Measurements from ENCODE around the gene NRCAM.

Gene NRCAM

GRCh38 chr7:108498481-108498880 lies 42.2 kb upstream of the NRCAM start:
- Histone ChIP-seq H2AFZ (ENCODE audit: low read depth, low read length) (no peak overlapping the region), H3K27ac (ENCODE audit: low read length, poor library complexity, severe bottlenecking) (no peak overlapping the region), H3K9me3 (ENCODE audit: control insufficient read depth, low read length) (no peaks in the 10 kb centered on the region), H2BK15ac (ENCODE audit: low read depth, poor library complexity, severe bottlenecking) (no peak overlapping the region), H4K8ac (ENCODE audit: low read length) (no peak overlapping the region), H3K23ac (ENCODE audit: low read length in 2 of 2) (no peak overlapping the region), H4K91ac (ENCODE audit: low read length) (no peak overlapping the region), H3K14ac (ENCODE audit: low read length in 2 of 2) (no peak overlapping the region), H2BK5ac (ENCODE audit: low read depth, low read length, poor library complexity, severe bottlenecking) (no peak overlapping the region), H2BK120ac (ENCODE audit: low read depth, low read length) (no peak overlapping the region), H2BK12ac (ENCODE audit: low read length in 2 of 2) (no peak overlapping the region), H2AK5ac (ENCODE audit: low read length, severe bottlenecking) (no peak overlapping the region), H3K4me2 (ENCODE audit: low read length, poor library complexity, severe bottlenecking) (no peak overlapping the region), H3K4me3 (ENCODE audit: insufficient read depth in 1 of 2, low read depth in 1 of 2, low read length in 2 of 2) (no peak overlapping the region), H3K36me3 (ENCODE audit: control insufficient read depth in 1 of 2, insufficient read depth in 2 of 2, low read depth in 1 of 2, low read length in 2 of 2) (peaks cover 3 to 63% of the 10 kb centered on the region in 2 experiments), H3K18ac (ENCODE audit: low read depth in 1 of 2, low read length in 2 of 2) (no peak overlapping the region), H3K27me3 (ENCODE audit: control insufficient read depth in 1 of 2, insufficient read depth in 1 of 2, low read length in 2 of 2) (no peaks in the 10 kb centered on the region), H3K4ac (ENCODE audit: low read depth in 1 of 2, low read length in 2 of 2) (no peak overlapping the region), H3K79me1 (replicated peaks; ENCODE audit: low read length, poor library complexity, severe bottlenecking) (peaks cover 5% of the 10 kb centered on the region), H3K9ac (ENCODE audit: low read length) (no peak overlapping the region), H3K4me1 (ENCODE audit: control insufficient read depth, insufficient read depth, low read depth, low read length) (no peaks in the 10 kb centered on the region)
- WGBS, result 97% methylated on average over 3 of the region's 6 CpGs
- no peak for DNase-seq

GRCh38 chr7:108497082-108497725 lies 41.0 kb upstream of the NRCAM start:
- Histone ChIP-seq H2BK12ac (ENCODE audit: low read length in 2 of 2) (no peak overlapping the region), H2AK5ac (ENCODE audit: low read length, severe bottlenecking) (no peak overlapping the region), H3K27me3 (ENCODE audit: control insufficient read depth in 1 of 2, insufficient read depth in 1 of 2, low read length in 2 of 2) (no peaks in the 10 kb centered on the region), H3K4me1 (ENCODE audit: control insufficient read depth, insufficient read depth, low read depth, low read length) (no peaks in the 10 kb centered on the region), H3K36me3 (ENCODE audit: control insufficient read depth in 1 of 2, insufficient read depth in 2 of 2, low read depth in 1 of 2, low read length in 2 of 2) (peaks cover 3 to 63% of the 10 kb centered on the region in 2 experiments), H3K23ac (ENCODE audit: low read length in 2 of 2) (no peak overlapping the region), H2AFZ (ENCODE audit: low read depth, low read length) (no peak overlapping the region), H4K91ac (ENCODE audit: low read length) (no peak overlapping the region), H2BK5ac (ENCODE audit: low read depth, low read length, poor library complexity, severe bottlenecking) (no peak overlapping the region), H3K27ac (ENCODE audit: low read length, poor library complexity, severe bottlenecking) (no peak overlapping the region), H3K9ac (ENCODE audit: low read length) (no peak overlapping the region), H3K9me3 (ENCODE audit: control insufficient read depth, low read length) (no peaks in the 10 kb centered on the region), H3K4me3 (ENCODE audit: insufficient read depth in 1 of 2, low read depth in 1 of 2, low read length in 2 of 2) (no peak overlapping the region), H3K4ac (ENCODE audit: low read depth in 1 of 2, low read length in 2 of 2) (no peak overlapping the region), H2BK15ac (ENCODE audit: low read depth, poor library complexity, severe bottlenecking) (no peak overlapping the region), H3K18ac (ENCODE audit: low read depth in 1 of 2, low read length in 2 of 2) (no peak overlapping the region), H3K4me2 (ENCODE audit: low read length, poor library complexity, severe bottlenecking) (no peak overlapping the region), H2BK120ac (ENCODE audit: low read depth, low read length) (no peak overlapping the region), H4K8ac (ENCODE audit: low read length) (no peak overlapping the region), H3K79me1 (replicated peaks; ENCODE audit: low read length, poor library complexity, severe bottlenecking) (peaks cover 7% of the 10 kb centered on the region), H3K14ac (ENCODE audit: low read length in 2 of 2) (no peak overlapping the region)
- peak; percentile 60 for DNase-seq
- WGBS, result 80% methylated on average over 2 of the region's 3 CpGs

GRCh38 chr7:108492742-108493141 lies 36.5 kb upstream of the NRCAM start:
- Histone ChIP-seq H2AFZ (ENCODE audit: low read depth, low read length) (no peak overlapping the region), H3K4me1 (ENCODE audit: control insufficient read depth, insufficient read depth, low read depth, low read length) (no peaks in the 10 kb centered on the region), H3K9me3 (ENCODE audit: control insufficient read depth, low read length) (no peaks in the 10 kb centered on the region), H3K27ac (ENCODE audit: low read length, poor library complexity, severe bottlenecking) (no peak overlapping the region), H3K79me1 (replicated peaks; ENCODE audit: low read length, poor library complexity, severe bottlenecking) (peaks cover 6% of the 10 kb centered on the region), H3K23ac (ENCODE audit: low read length in 2 of 2) (no peak overlapping the region), H4K8ac (ENCODE audit: low read length) (no peak overlapping the region), H3K4me2 (ENCODE audit: low read length, poor library complexity, severe bottlenecking) (no peak overlapping the region), H3K9ac (ENCODE audit: low read length) (no peak overlapping the region), H2BK15ac (ENCODE audit: low read depth, poor library complexity, severe bottlenecking) (no peak overlapping the region), H3K14ac (ENCODE audit: low read length in 2 of 2) (no peak overlapping the region), H4K91ac (ENCODE audit: low read length) (no peak overlapping the region), H3K18ac (ENCODE audit: low read depth in 1 of 2, low read length in 2 of 2) (no peak overlapping the region), H3K4ac (ENCODE audit: low read depth in 1 of 2, low read length in 2 of 2) (no peak overlapping the region), H3K36me3 (ENCODE audit: control insufficient read depth in 1 of 2, insufficient read depth in 2 of 2, low read depth in 1 of 2, low read length in 2 of 2) (peaks cover 3 to 62% of the 10 kb centered on the region in 2 experiments), H2BK5ac (ENCODE audit: low read depth, low read length, poor library complexity, severe bottlenecking) (no peak overlapping the region), H2BK12ac (ENCODE audit: low read length in 2 of 2) (no peak overlapping the region), H2AK5ac (ENCODE audit: low read length, severe bottlenecking) (no peak overlapping the region), H3K27me3 (ENCODE audit: control insufficient read depth in 1 of 2, insufficient read depth in 1 of 2, low read length in 2 of 2) (no peaks in the 10 kb centered on the region), H2BK120ac (ENCODE audit: low read depth, low read length) (no peak overlapping the region), H3K4me3 (ENCODE audit: insufficient read depth in 1 of 2, low read depth in 1 of 2, low read length in 2 of 2) (no peak overlapping the region)
- WGBS, result 95% methylated on average over 4 of the region's 4 CpGs
- DNase-seq, result no peak

GRCh38 chr7:108488768-108489538 lies 32.7 kb upstream of the NRCAM start:
- Histone ChIP-seq H3K9me3 (ENCODE audit: control insufficient read depth, low read length) (no peaks in the 10 kb centered on the region), H2BK12ac (ENCODE audit: low read length in 2 of 2) (no peak overlapping the region), H2BK120ac (ENCODE audit: low read depth, low read length) (no peak overlapping the region), H4K91ac (ENCODE audit: low read length) (no peak overlapping the region), H3K27ac (ENCODE audit: low read length, poor library complexity, severe bottlenecking) (no peak overlapping the region), H3K18ac (ENCODE audit: low read depth in 1 of 2, low read length in 2 of 2) (no peak overlapping the region), H3K36me3 (ENCODE audit: control insufficient read depth in 1 of 2, insufficient read depth in 2 of 2, low read depth in 1 of 2, low read length in 2 of 2) (peaks cover 3 to 53% of the 10 kb centered on the region in 2 experiments), H3K79me1 (replicated peaks; ENCODE audit: low read length, poor library complexity, severe bottlenecking) (peaks cover 3% of the 10 kb centered on the region), H3K4me1 (ENCODE audit: control insufficient read depth, insufficient read depth, low read depth, low read length) (no peaks in the 10 kb centered on the region), H3K27me3 (ENCODE audit: control insufficient read depth in 1 of 2, insufficient read depth in 1 of 2, low read length in 2 of 2) (no peaks in the 10 kb centered on the region), H3K4ac (ENCODE audit: low read depth in 1 of 2, low read length in 2 of 2) (no peak overlapping the region), H3K14ac (ENCODE audit: low read length in 2 of 2) (no peak overlapping the region), H4K8ac (ENCODE audit: low read length) (no peak overlapping the region), H2BK15ac (ENCODE audit: low read depth, poor library complexity, severe bottlenecking) (no peak overlapping the region), H2AFZ (ENCODE audit: low read depth, low read length) (no peak overlapping the region), H3K9ac (ENCODE audit: low read length) (no peak overlapping the region), H3K4me2 (ENCODE audit: low read length, poor library complexity, severe bottlenecking) (no peak overlapping the region), H2AK5ac (ENCODE audit: low read length, severe bottlenecking) (no peak overlapping the region), H3K4me3 (ENCODE audit: insufficient read depth in 1 of 2, low read depth in 1 of 2, low read length in 2 of 2) (no peak overlapping the region), H2BK5ac (ENCODE audit: low read depth, low read length, poor library complexity, severe bottlenecking) (no peak overlapping the region), H3K23ac (ENCODE audit: low read length in 2 of 2) (no peak overlapping the region)
- no peak for DNase-seq
- WGBS, result 97% methylated on average over 3 of the region's 4 CpGs
